HCT116 (cell line): ENCODE results near the gene CARMIL1.

ENCODE experiments used
- CTCF ChIP-seq, 3 experiments: fragments of 200-600 bp in 1 of 3; sonication (generic) in 1 of 3; IDR thresholded peaks in 2 of 3; conservative IDR thresholded peaks in 1 of 3; 2 replicates each; pipeline ENCODE4 v1.5.1; 2012 to 2017; ENCODE audit warnings: low read depth in 2 of 3, low read length in 2 of 3, antibody characterized with exemption in 1 of 3, borderline replicate concordance in 1 of 3, control low read depth in 1 of 3, mild to moderate bottlenecking in 1 of 3, mixed read lengths in 1 of 3, mixed run types in 1 of 3, moderate library complexity in 1 of 3; ENCODE audit not compliant: insufficient read depth in 1 of 3
- ELF1 ChIP-seq: IDR thresholded peaks from 2 replicates; pipeline ENCODE4 v1.6.1; 2012; ENCODE audit warnings: low read depth, borderline replicate concordance
- EZH2 ChIP-seq: fragments of 200-600 bp; sonication (generic); IDR thresholded peaks from 2 replicates; pipeline ENCODE4 v1.6.1; 2017; ENCODE audit warnings: antibody characterized with exemption, mixed run types
- EZH2phosphoT487 ChIP-seq: fragments of 200-600 bp; IDR thresholded peaks from 2 replicates; pipeline ENCODE4 v1.6.1; 2018; ENCODE audit warnings: antibody characterized with exemption, borderline replicate concordance
- TF ChIP-seq, protein P1 (sequence below): IDR thresholded peaks from 2 replicates; pipeline ENCODE4 v1.6.1; 2012

GRCh38 chr6:25326960-25327359 is 47.8 kb downstream of the CARMIL1 start:
- TF ChIP-seq ELF1 (no peak), EZH2phosphoT487 (no peak), CTCF (IDR thresholded peaks at IDR 0.05 in 2 of 3, conservative IDR thresholded peaks at IDR 0.05 in 1 of 3; ENCODE audit: borderline replicate concordance in 1 of 3, insufficient read depth in 1 of 3, low read depth in 2 of 3, low read length in 2 of 3) (no peak), EZH2 (no peak)
- TF ChIP-seq, protein P1, sequence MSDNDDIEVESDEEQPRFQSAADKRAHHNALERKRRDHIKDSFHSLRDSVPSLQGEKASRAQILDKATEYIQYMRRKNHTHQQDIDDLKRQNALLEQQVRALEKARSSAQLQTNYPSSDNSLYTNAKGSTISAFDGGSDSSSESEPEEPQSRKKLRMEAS = no peak
